K562 (cell line): ENCODE data around the gene ZCCHC17. TPM values are rescaled to one million over a fixed set of nuclear protein-coding genes. Genes with fewer than 3 reads are reported as not detected.

Source experiments
- RAD21 ChIP-seq, 2 experiments: fragments of 250-450 bp in 1 of 2; fragments of 450-650 bp in 1 of 2; sonication (Bioruptor Pico) in 1 of 2; formaldehyde crosslinking in 1 of 2; IDR thresholded peaks in 1 of 2; conservative IDR thresholded peaks in 1 of 2; 2 replicates each; pipeline versions ENCODE4 v1.4.0 to v1.8.0; 2020 to 2022; ENCODE audit warnings: mild to moderate bottlenecking in 2 of 2, moderate library complexity in 1 of 2
- REST ChIP-seq, 2 experiments: fragments of 450-650 bp; formaldehyde crosslinking in 1 of 2; IDR thresholded peaks; 2 replicates each; pipeline versions ENCODE4 v1.4.0 to v1.6.1; 2014 to 2020; ENCODE audit warnings: mild to moderate bottlenecking in 2 of 2, borderline replicate concordance in 1 of 2, low read depth in 1 of 2
- polyA plus RNA-seq, 8 experiments: library from polyadenylated mRNA; depleted of rRNA in 4 of 8; stranded (reverse) in 5 of 8; unstranded in 3 of 8; fragments of >200 nt; fragmentation: Nextera tagmentation in 2 of 8; fragmentation: Illumina TruSeq in 1 of 8; extraction: Ambion mirVana in 2 of 8; extraction: Trizol in 1 of 8; gene quantifications; 2 replicates each; pipeline versions ENCODE4 v1.2.1 to v1.2.3, GENCODE V29; 2011 to 2014; ENCODE audit warnings: inconsistent platforms in 1 of 8, missing spikeins in 1 of 8
- total RNA-seq, 7 experiments: library from RNA; depleted of rRNA in 6 of 7; stranded (reverse); fragments of >200 nt in 6 of 7; fragmentation: Illumina TruSeq in 2 of 7; extraction: Trizol in 2 of 7; gene quantifications; 2 replicates each; pipeline versions ENCODE4 v1.2.1 to v1.2.3, GENCODE V29; 2011 to 2021; ENCODE audit warnings: low replicate concordance in 1 of 7
- TF ChIP-seq, protein P1 (sequence below): fragments of 450-650 bp; formaldehyde crosslinking; IDR thresholded peaks from 2 replicates; pipeline ENCODE4 v1.4.0; 2020; ENCODE audit warnings: mild to moderate bottlenecking, moderate library complexity

ZCCHC17 gene
- total and polyA plus RNA-seq, 9 of the 15 experiments (the other 6 are each of a cell fraction or from before 2014, with no cell fraction given): 46.9 to 150 (median 74.7) TPM

- TF ChIP-seq REST (IDR thresholded peaks at IDR 0.05; ENCODE audit: borderline replicate concordance): peak; percentile 50; the same call in 1 of the 2 replicates
- TF ChIP-seq REST (CRISPR knock-in tag; IDR thresholded peaks at IDR 0.05; ENCODE audit: low read depth): no peak
- TF ChIP-seq, protein P1, sequence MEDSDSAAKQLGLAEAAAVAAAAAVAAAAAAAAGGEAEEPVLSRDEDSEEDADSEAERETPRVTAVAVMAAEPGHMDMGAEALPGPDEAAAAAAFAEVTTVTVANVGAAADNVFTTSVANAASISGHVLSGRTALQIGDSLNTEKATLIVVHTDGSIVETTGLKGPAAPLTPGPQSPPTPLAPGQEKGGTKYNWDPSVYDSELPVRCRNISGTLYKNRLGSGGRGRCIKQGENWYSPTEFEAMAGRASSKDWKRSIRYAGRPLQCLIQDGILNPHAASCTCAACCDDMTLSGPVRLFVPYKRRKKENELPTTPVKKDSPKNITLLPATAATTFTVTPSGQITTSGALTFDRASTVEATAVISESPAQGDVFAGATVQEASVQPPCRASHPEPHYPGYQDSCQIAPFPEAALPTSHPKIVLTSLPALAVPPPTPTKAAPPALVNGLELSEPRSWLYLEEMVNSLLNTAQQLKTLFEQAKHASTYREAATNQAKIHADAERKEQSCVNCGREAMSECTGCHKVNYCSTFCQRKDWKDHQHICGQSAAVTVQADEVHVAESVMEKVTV (CRISPR knock-in tag): peak; percentile 23; the same call in 1 of the 2 replicates
- TF ChIP-seq RAD21 (CRISPR knock-in tag; conservative IDR thresholded peaks at IDR 0.05 in 1 of 2, IDR thresholded peaks at IDR 0.05 in 1 of 2): peak; percentile 45 to 63
Observed at GRCh38 chr1:31335007-31335406, 38.2 kb downstream of the ZCCHC17 start (continued).
